Heart right ventricle (tissue), 16 donors: Measurements from ENCODE around the gene CAPN2. TPM values are rescaled to one million over a fixed set of nuclear protein-coding genes. Genes with fewer than 3 reads are reported as not detected.
"Not testable (repeated sequence)": the region's sequence is repeated elsewhere in the genome, so short reads cannot be mapped to it uniquely, and the experiment has no call there.

Source experiments
- ATAC-seq, 8 donors: fragments of 200-7000 bp; cut with Tn5 transposase; one replicate each; pipeline ENCODE4 v1.9.1; 2020; ENCODE audit warnings: mild to moderate bottlenecking in 8 of 8, moderate library complexity in 8 of 8, moderate number of reproducible peaks in 1 of 8
- DNase-seq, 2 donors: peaks; one replicate each; pipeline ENCODE4 v3.0.0-alpha.2; 2020
- H3K27ac ChIP-seq, 10 donors: fragments of 200-600 bp; sonication (generic) in 2 of 10; one replicate each; pipeline versions ENCODE4 v1.5.0 to v1.8.0; 2020 to 2022; ENCODE audit warnings: mild to moderate bottlenecking in 3 of 10
- H3K27me3 ChIP-seq, 7 donors: fragments of 200-600 bp; one replicate each; pipeline ENCODE4 v1.8.0; 2021 to 2022; ENCODE audit warnings: mild to moderate bottlenecking in 2 of 7
- H3K36me3 ChIP-seq, 9 donors: fragments of 200-600 bp; sonication (generic) in 1 of 9; one replicate each; pipeline versions ENCODE4 v1.5.0 to v1.8.0; 2020 to 2022; ENCODE audit warnings: mild to moderate bottlenecking in 2 of 9
- H3K4me1 ChIP-seq, 9 donors: fragments of 200-600 bp; sonication (generic) in 1 of 9; one replicate each; pipeline versions ENCODE4 v1.5.0 to v1.8.0; 2020 to 2022; ENCODE audit warnings: mild to moderate bottlenecking in 4 of 9
- H3K4me3 ChIP-seq, 10 donors: fragments of 200-600 bp; sonication (generic) in 2 of 10; one replicate each; pipeline versions ENCODE4 v1.5.0 to v1.8.0; 2020 to 2022; ENCODE audit warnings: mild to moderate bottlenecking in 7 of 10, moderate library complexity in 2 of 10
- H3K9me3 ChIP-seq, 11 donors: fragments of 200-600 bp in 10 of 11; sonication (generic) in 2 of 11; one replicate each; pipeline versions ENCODE4 v1.5.0 to v1.8.0; 2013 to 2022; ENCODE audit warnings: mild to moderate bottlenecking in 2 of 11, control low read depth in 1 of 11, moderate library complexity in 1 of 11
- WGBS, 2 donors: extraction: QIAGEN DNeasy Blood & Tissue Kit; methylation state at CpG; one replicate each; pipeline ENCODE4 v1.1.7; 2013; ENCODE audit warnings: inconsistent platforms in 1 of 2; 5-methylcytosine and 5-hydroxymethylcytosine counted together
- intact Hi-C, 10 donors: fragments of 100-400 bp; cut with DNase I; formaldehyde crosslinking; loops; one replicate each; pipeline versions ENCODE4 v1.11.1 to v1.14.2; 2022
- polyA plus RNA-seq, 2 donors: library from polyadenylated mRNA; stranded (reverse); fragments of 200-250 nt; gene quantifications; one replicate each; pipeline ENCODE4 v1.2.3, GENCODE V29; 2013
- total RNA-seq, 10 donors: library from RNA; stranded (reverse); fragmentation: NEBNext Ultra II Directional in 3 of 10; extraction: Animal tissue kit (Norgen Biotek cat#: 25700) in 3 of 10; gene quantifications; one replicate each; pipeline versions ENCODE4 v1.2.1 to v1.2.4, GENCODE V29; 2021 to 2023
- TF ChIP-seq, protein P1 (sequence below), 9 donors: fragments of 200-600 bp; sonication (generic) in 2 of 9; IDR thresholded peaks; one replicate each; pipeline versions ENCODE4 v1.5.0 to v1.8.0; 2021 to 2022; ENCODE audit warnings: antibody characterized with exemption in 9 of 9, mild to moderate bottlenecking in 5 of 9, moderate library complexity in 1 of 9
- donor health status: Arrhythmogenic right ventricular cardiomyopathy.
- donor health status: ischemic (EF 13 %, LVEDD 7.1; RV severe dilation, severe dysfunction).
- donor health status: healthy with polysubstance abuse.
- donor health status: DM: no; HTN: yes; CAD: no.
- donor health status: DM: no; HTN: no; CAD: no.
- donor health status: ischemic (EF 25% LVEDD 6.9; RV normal size, moderate dysfunction).
- donor health status: ischemic (EF 25% LVEDD 5.7; RV mildly dilated, moderate dysfunction).
- donor health status: healthy.
- donor health status: DM: yes; HTN: yes; CAD: no.
- donor health status: Ischemic cardiomyopathy.
- donor health status: ischemic (EF 35%, LVEDD 5.7; RV mildly dilated, moderate dysfunction).
- donor health status: nonischemic (EF 11% LVEDD 7.7; RV severe dilation, severe dysfunction).
- donor health status: DM: yes; HTN: yes; CAD: no.
- donor health status: PGD.
- donor health status: ischemic (EF 29% LVEDD 5.4; RV normal size, mild dysfunction).
- donor health status: nonischemic (EF 23%, LVEDD 6.1; RV moderate dilation, normal function).

The CAPN2 gene
- total and polyA plus RNA-seq, 12 donors = 62.4 to 107 (median 77.6) TPM

DNA sequence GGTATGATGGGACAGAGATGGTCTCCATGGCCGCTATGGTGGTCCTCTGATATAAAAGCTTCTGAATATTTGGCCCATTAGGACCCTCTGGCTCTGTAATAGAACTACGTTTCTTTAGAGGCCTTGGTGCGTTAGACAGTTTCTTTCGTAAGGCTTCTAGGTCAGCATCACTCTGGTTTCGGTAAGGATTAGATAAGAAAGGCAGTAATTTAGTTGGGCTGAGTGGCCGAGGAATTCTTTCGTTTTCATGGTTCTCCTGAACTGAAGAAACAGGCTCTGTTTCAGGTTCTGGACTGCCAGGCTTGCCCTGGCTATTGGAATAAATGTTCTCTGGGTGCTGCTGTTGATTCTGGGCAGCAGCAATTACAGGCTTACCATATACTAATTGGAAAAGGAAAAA, 83.9 kb downstream of the CAPN2 start:
- Histone ChIP-seq H3K36me3 (peaks cover 0 to 100% (median 53%) of the 10 kb centered on the region in 9 donors), H3K9me3 (no peaks in the 10 kb centered on the region), H3K27me3 (no peaks in the 10 kb centered on the region), H3K27ac (no peak overlapping the region), H3K4me1 (no peaks in the 10 kb centered on the region), H3K4me3 (no peak overlapping the region)
- intact Hi-C loops = no loop called here
- TF ChIP-seq, protein P1, sequence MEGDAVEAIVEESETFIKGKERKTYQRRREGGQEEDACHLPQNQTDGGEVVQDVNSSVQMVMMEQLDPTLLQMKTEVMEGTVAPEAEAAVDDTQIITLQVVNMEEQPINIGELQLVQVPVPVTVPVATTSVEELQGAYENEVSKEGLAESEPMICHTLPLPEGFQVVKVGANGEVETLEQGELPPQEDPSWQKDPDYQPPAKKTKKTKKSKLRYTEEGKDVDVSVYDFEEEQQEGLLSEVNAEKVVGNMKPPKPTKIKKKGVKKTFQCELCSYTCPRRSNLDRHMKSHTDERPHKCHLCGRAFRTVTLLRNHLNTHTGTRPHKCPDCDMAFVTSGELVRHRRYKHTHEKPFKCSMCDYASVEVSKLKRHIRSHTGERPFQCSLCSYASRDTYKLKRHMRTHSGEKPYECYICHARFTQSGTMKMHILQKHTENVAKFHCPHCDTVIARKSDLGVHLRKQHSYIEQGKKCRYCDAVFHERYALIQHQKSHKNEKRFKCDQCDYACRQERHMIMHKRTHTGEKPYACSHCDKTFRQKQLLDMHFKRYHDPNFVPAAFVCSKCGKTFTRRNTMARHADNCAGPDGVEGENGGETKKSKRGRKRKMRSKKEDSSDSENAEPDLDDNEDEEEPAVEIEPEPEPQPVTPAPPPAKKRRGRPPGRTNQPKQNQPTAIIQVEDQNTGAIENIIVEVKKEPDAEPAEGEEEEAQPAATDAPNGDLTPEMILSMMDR (IDR thresholded peaks at IDR 0.05) = no peak
- DNase-seq (no peak), ATAC-seq (no peak)
- WGBS, 2 donors = 94% methylated on average over 7 of the region's 7 CpGs

DNA sequence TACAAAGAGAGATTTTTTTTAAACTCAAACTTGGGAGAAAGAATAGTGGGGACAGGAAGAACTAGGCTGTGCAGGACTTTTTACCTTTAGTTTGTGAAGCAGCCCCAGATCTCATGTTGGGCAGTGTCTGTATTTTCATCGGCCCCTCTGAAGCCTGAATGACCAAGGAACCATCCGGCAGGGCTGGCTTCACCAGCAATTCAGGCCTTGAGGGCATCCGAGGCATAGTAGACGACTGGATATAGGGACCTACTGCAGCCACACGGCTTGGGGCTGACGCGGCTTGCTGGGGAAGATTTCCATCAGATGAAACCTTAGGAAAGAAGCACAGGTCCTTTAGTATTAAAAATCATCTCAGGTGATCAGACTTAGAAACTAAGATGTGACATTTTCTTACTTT, 89.7 kb downstream of the CAPN2 start:
- DNase-seq (no peak), ATAC-seq (no peak)
- TF ChIP-seq, protein P1 (IDR thresholded peaks at IDR 0.05) = no peak
- Histone ChIP-seq H3K4me3 (no peak overlapping the region), H3K9me3 (peaks cover 0 to under 1% (median 0%) of the 10 kb centered on the region in 11 donors), H3K36me3 (peaks cover 0 to 100% (median 54%) of the 10 kb centered on the region in 9 donors), H3K27ac (no peak overlapping the region), H3K27me3 (no peaks in the 10 kb centered on the region), H3K4me1 (no peaks in the 10 kb centered on the region)
- intact Hi-C loops = no loop called here
- 94 to 95% methylated on average over 7 of the region's 7 CpGs for WGBS, 2 donors

DNA sequence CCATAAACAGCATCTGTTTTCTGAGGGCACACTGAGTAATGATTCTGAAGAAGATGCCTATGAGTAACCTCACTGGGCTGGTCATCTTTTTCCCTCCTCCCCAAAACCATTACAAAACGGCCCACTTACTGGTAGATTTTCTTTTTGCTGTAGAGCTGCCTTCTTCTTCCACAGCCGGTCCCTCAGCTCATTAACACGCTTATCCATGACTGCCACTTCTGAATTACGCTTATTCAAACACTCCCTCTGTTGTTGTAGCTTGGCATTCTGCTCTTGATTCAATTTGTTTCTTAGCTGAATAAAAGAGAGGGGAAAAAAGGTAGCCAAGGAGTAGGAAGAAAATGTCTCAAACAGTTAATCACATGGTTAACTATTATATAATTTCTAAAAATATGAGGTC, 90.3 kb downstream of the CAPN2 start:
- 89 to 94% methylated on average over 4 of the region's 4 CpGs for WGBS, 2 donors
- Histone ChIP-seq H3K36me3 (peaks cover 0 to 98% (median 54%) of the 10 kb centered on the region in 9 donors), H3K4me3 (no peak overlapping the region), H3K9me3 (peaks cover 0 to 6% (median 0%) of the 10 kb centered on the region in 11 donors), H3K27me3 (no peaks in the 10 kb centered on the region), H3K4me1 (no peaks in the 10 kb centered on the region), H3K27ac (no peak overlapping the region)
- no peak for DNase-seq
- no peak for ATAC-seq
- TF ChIP-seq, protein P1 (IDR thresholded peaks at IDR 0.05) = no peak
- intact Hi-C loops = no loop called here

DNA sequence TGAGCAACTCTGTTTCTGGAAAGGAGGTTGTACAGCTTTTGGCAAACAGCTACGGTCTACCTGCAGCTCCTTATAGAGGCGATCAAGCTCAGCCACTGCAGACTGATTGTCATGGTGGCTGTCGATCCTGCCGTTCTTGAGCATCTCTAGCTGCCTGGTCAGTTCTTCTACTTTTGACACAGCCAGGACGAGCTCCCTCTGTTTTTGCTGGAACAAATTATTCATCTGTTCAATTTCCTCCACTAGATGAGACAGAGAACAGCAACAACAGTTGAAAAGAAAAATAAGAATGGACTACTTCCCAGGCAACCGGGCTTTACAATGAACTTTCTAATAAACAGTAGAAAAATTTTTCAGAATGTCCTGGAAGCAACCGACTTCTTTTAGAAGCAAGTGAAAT, 90.9 kb downstream of the CAPN2 start:
- no peak overlapping the region for H3K4me3 ChIP-seq
- TF ChIP-seq, protein P1 (IDR thresholded peaks at IDR 0.05) = no peak
- ATAC-seq (no peak), DNase-seq (no peak)
- 92 to 94% methylated on average over 7 of the region's 7 CpGs for WGBS, 2 donors
- no peaks in the 10 kb centered on the region for H3K27me3 ChIP-seq
- intact Hi-C loops = no loop called here
- H3K4me1 ChIP-seq = no peaks in the 10 kb centered on the region
- H3K9me3 ChIP-seq = peaks cover 0 to 7% (median 0%) of the 10 kb centered on the region in 11 donors
- H3K36me3 ChIP-seq = peaks cover 0 to 98% (median 48%) of the 10 kb centered on the region in 9 donors
- H3K27ac ChIP-seq = no peak overlapping the region

DNA sequence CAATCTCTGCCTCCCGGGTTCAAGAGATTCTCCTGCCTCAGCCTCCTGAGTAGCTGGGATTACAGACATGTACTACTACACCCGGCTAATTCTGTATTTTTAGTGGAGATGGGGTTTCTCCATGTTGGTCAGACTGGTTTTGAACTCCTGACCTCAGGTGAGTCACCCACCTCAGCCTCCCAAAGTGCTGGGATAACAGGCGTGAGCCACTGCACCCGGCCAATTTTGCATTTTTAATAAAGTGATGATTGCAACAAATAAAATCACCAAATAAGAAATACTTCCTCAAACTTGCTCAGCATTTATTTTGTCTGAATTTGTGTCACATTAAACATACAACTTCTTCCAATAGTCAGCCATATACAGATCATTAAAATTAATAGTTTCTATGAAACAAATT, 97.6 kb downstream of the CAPN2 start:
- 82 to 90% methylated on average over 4 of the region's 4 CpGs for WGBS, 2 donors
- not testable (repeated sequence) for H3K4me3 ChIP-seq, H3K27ac ChIP-seq, H3K4me1 ChIP-seq, H3K9me3 ChIP-seq, ATAC-seq, H3K27me3 ChIP-seq, DNase-seq
- H3K36me3 ChIP-seq = peaks cover 0 to 91% (median 14%) of the 10 kb centered on the region in 9 donors
- intact Hi-C loops = loop anchor here in 4 of 10 donors (5.0 to 10.0 kb wide), 2 partner anchors 37 to 95 kb away; partner anchors contain the start of gene TP53BP2 (in 3 of the 4)
